ENCODE data around the gene MPIG6B. TPM values are rescaled to one million over a fixed set of nuclear protein-coding genes. Genes with fewer than 3 reads are reported as not detected.

MPIG6B gene
- polyA plus RNA-seq, 2 of the 4 experiments (the other 2 are of a cell fraction), result not detected

DNA sequence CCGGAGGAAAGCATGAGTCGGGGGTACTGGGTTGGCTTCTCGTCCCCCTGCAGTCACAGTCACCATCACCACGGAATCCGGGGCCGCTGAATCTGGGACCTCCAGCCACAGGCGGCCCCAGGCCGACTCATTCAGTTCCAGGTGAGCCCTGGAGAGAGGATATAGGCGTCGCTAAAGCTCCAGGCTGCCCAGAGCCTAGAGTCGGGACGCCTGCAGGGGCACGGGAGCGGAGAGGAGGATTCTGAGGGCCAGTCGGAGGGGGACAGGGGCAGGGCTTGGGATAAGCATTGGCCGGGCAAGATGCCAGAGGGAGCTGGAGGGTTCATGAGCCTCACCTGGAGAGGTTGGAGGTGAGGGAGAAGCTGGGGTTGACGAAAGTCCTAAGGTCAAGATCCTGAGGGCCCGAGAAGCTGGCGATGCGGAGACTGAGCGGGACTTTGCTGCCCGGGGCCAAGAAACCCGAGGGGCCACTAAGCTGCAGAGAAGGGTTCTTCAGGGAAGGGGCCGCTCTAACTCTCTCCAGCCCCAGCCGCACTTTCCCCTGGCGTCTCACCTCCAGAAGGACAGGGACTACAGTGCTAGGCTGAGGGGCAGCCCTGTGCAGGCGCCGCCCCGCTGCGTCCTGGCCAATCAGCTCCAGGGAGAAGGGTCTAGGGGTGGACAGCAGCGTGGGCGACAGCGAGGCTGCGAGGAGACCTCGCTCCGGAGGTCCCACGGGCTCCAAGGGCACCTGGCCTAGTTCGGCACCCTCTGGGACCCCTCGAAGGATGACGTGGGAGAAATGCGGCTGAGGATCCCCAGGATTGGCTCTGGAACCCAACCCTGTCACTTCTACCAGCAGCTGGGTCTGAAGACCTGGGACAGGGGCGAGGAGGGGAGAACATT, 43.0 kb downstream of the MPIG6B start:
- H3K4me1 ChIP-seq, result no peaks in the 10 kb centered on the region
- CTCF ChIA-PET, result interaction anchor here (0.7 to 1.7 kb wide), 6 partner anchors 9 to 36 kb away, joined by 3 to 6 read pairs (median 4); partner anchors contain the start of genes DDAH2 and VWA7
- no peak for DNase-seq (ENCODE audit: low read depth in 1 of 2, low spot score in 1 of 2)
- 88% methylated on average over 23 of the region's 42 CpGs for WGBS (ENCODE audit: missing lambda C conversion rate)
- POLR2A ChIA-PET, result no interaction called here
- no peak for TF ChIP-seq CBX2 (IDR thresholded peaks at IDR 0.05; ENCODE audit: borderline replicate concordance, low read depth)
- no peak for TF ChIP-seq MAFK (IDR thresholded peaks at IDR 0.05; ENCODE audit: partially characterized antibody)
- TF ChIP-seq JUNB (IDR thresholded peaks at IDR 0.05), result no peak
- no peak for TF ChIP-seq PHF8 (IDR thresholded peaks at IDR 0.05; ENCODE audit: borderline replicate concordance, low read depth)
- TF ChIP-seq TP53 (CRISPR knock-in tag; IDR thresholded peaks at IDR 0.05), result no peak
- TF ChIP-seq CHD2 (IDR thresholded peaks at IDR 0.05; ENCODE audit: low read length, partially characterized antibody), result no peak
- TF ChIP-seq ZFP36 (IDR thresholded peaks at IDR 0.05; ENCODE audit: borderline replicate concordance, partially characterized antibody), result no peak
- TF ChIP-seq EHMT2 (IDR thresholded peaks at IDR 0.05; ENCODE audit: low read depth), result no peak
- TF ChIP-seq, protein P1, sequence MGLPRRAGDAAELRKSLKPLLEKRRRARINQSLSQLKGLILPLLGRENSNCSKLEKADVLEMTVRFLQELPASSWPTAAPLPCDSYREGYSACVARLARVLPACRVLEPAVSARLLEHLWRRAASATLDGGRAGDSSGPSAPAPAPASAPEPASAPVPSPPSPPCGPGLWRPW (IDR thresholded peaks at IDR 0.05), result no peak
- TF ChIP-seq, protein P2, sequence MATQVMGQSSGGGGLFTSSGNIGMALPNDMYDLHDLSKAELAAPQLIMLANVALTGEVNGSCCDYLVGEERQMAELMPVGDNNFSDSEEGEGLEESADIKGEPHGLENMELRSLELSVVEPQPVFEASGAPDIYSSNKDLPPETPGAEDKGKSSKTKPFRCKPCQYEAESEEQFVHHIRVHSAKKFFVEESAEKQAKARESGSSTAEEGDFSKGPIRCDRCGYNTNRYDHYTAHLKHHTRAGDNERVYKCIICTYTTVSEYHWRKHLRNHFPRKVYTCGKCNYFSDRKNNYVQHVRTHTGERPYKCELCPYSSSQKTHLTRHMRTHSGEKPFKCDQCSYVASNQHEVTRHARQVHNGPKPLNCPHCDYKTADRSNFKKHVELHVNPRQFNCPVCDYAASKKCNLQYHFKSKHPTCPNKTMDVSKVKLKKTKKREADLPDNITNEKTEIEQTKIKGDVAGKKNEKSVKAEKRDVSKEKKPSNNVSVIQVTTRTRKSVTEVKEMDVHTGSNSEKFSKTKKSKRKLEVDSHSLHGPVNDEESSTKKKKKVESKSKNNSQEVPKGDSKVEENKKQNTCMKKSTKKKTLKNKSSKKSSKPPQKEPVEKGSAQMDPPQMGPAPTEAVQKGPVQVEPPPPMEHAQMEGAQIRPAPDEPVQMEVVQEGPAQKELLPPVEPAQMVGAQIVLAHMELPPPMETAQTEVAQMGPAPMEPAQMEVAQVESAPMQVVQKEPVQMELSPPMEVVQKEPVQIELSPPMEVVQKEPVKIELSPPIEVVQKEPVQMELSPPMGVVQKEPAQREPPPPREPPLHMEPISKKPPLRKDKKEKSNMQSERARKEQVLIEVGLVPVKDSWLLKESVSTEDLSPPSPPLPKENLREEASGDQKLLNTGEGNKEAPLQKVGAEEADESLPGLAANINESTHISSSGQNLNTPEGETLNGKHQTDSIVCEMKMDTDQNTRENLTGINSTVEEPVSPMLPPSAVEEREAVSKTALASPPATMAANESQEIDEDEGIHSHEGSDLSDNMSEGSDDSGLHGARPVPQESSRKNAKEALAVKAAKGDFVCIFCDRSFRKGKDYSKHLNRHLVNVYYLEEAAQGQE (IDR thresholded peaks at IDR 0.05), result no peak
- TF ChIP-seq, protein P3, sequence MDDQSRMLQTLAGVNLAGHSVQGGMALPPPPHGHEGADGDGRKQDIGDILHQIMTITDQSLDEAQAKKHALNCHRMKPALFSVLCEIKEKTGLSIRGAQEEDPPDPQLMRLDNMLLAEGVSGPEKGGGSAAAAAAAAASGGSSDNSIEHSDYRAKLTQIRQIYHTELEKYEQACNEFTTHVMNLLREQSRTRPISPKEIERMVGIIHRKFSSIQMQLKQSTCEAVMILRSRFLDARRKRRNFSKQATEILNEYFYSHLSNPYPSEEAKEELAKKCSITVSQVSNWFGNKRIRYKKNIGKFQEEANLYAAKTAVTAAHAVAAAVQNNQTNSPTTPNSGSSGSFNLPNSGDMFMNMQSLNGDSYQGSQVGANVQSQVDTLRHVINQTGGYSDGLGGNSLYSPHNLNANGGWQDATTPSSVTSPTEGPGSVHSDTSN (IDR thresholded peaks at IDR 0.05), result no peak
- no peak for TF ChIP-seq NR3C1 (IDR thresholded peaks at IDR 0.05)
- TF ChIP-seq, protein P4, sequence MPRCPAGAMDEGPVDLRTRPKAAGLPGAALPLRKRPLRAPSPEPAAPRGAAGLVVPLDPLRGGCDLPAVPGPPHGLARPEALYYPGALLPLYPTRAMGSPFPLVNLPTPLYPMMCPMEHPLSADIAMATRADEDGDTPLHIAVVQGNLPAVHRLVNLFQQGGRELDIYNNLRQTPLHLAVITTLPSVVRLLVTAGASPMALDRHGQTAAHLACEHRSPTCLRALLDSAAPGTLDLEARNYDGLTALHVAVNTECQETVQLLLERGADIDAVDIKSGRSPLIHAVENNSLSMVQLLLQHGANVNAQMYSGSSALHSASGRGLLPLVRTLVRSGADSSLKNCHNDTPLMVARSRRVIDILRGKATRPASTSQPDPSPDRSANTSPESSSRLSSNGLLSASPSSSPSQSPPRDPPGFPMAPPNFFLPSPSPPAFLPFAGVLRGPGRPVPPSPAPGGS (IDR thresholded peaks at IDR 0.05), result no peak
- TF ChIP-seq, protein P5, sequence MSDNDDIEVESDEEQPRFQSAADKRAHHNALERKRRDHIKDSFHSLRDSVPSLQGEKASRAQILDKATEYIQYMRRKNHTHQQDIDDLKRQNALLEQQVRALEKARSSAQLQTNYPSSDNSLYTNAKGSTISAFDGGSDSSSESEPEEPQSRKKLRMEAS (IDR thresholded peaks at IDR 0.05), result no peak
- no peak for TF ChIP-seq RAD21 (conservative IDR thresholded peaks at IDR 0.05 in 1 of 2, IDR thresholded peaks at IDR 0.05 in 1 of 2)
- no peak for FAIRE-seq
- H3K4me3 ChIP-seq, result no peak overlapping the region
- no peak overlapping the region for H3K27ac ChIP-seq
- H3K4me2 ChIP-seq, result no peak overlapping the region
- no peaks in the 10 kb centered on the region for H3K9me3 ChIP-seq
- no peak for ATAC-seq

DNA sequence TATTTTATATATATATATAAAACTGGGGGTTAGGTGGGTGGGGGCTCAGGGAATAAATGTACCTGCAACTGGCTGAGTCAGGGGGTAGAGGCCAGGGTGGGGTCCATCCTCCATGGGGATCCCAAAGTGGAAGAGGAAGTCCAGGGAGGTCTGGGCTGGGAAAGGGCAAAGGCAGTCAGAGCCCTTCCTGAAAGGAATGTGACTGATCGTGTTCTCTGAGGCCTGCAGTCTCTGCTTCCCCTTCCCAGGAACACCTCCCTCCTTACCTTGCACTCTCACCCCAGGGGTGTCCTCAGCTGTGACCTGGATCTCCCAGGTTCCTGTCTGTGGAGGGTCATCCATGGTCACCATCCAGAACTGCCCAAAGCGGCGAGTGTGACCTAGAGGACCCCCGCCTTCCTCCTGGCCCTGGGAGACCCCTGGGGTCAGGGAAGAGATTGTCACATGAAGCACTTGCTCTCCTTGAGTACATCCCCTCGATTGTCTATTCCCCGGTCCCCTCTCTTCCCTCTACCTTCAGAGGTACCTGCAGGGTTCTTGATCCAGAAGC, 44.0 kb downstream of the MPIG6B start:
- Histone ChIP-seq H3K27ac (no peak overlapping the region), H3K4me2 (no peak overlapping the region), H3K4me3 (no peak overlapping the region), H3K9me3 (no peaks in the 10 kb centered on the region), H3K4me1 (no peaks in the 10 kb centered on the region)
- ATAC-seq (no peak), FAIRE-seq (no peak), DNase-seq (ENCODE audit: low read depth in 1 of 2, low spot score in 1 of 2) (no peak)
- CTCF ChIA-PET, result interaction anchor here (0.9 to 1.7 kb wide), 4 partner anchors 9 to 29 kb away, joined by 3 to 5 read pairs (median 4); partner anchors contain the start of gene VWA7
- TF ChIP-seq NPAS2 (CRISPR knock-in tag; IDR thresholded peaks at IDR 0.05; ENCODE audit: borderline replicate concordance), result no peak
- TF ChIP-seq EHF (CRISPR knock-in tag; IDR thresholded peaks at IDR 0.05), result no peak
- TF ChIP-seq NFE2L2 (conservative IDR thresholded peaks at IDR 0.05; ENCODE audit: low read length), result no peak
- TF ChIP-seq CEBPB (IDR thresholded peaks at IDR 0.05), result no peak
- TF ChIP-seq, protein P5 (IDR thresholded peaks at IDR 0.05), result no peak
- no peak for TF ChIP-seq NR3C1 (IDR thresholded peaks at IDR 0.05)
- no peak for TF ChIP-seq PHF8 (IDR thresholded peaks at IDR 0.05; ENCODE audit: borderline replicate concordance, low read depth)
- no peak for TF ChIP-seq FOSB (CRISPR knock-in tag; IDR thresholded peaks at IDR 0.05)
- no peak for TF ChIP-seq JUN (IDR thresholded peaks at IDR 0.05)
- TF ChIP-seq FOXS1 (CRISPR knock-in tag; IDR thresholded peaks at IDR 0.05), result no peak
- TF ChIP-seq RFX5 (IDR thresholded peaks at IDR 0.05), result no peak
- TF ChIP-seq ZNF302 (CRISPR knock-in tag; IDR thresholded peaks at IDR 0.05), result no peak
- TF ChIP-seq TFCP2L1 (CRISPR knock-in tag; IDR thresholded peaks at IDR 0.05), result no peak
- TF ChIP-seq, protein P3 (IDR thresholded peaks at IDR 0.05), result no peak
- TF ChIP-seq CBX8 (IDR thresholded peaks at IDR 0.05), result no peak
- TF ChIP-seq EHMT2 (IDR thresholded peaks at IDR 0.05; ENCODE audit: low read depth), result no peak
- POLR2A ChIA-PET, result no interaction called here
- WGBS (ENCODE audit: missing lambda C conversion rate), result 58% methylated on average over 6 of the region's 6 CpGs
